Choroid plexus epithelial cell (primary cell): ENCODE results near the gene PITPNM1.

Experiments
- DNase-seq: peaks from one replicate; pipeline ENCODE4 v3.0.0-alpha.2; 2010; ENCODE audit warnings: low read depth
- H3K4me3 ChIP-seq: 2 replicates; pipeline ENCODE4 v1.5.1; 2011; ENCODE audit warnings: low read depth, mild to moderate bottlenecking, control low read depth, low read length, moderate library complexity
- TF ChIP-seq, protein P1 (sequence below): conservative IDR thresholded peaks from 2 replicates; pipeline ENCODE4 v1.5.1; 2011; ENCODE audit warnings: low read depth, mild to moderate bottlenecking, control low read depth, inconsistent platforms, low read length, moderate library complexity

The PITPNM1 gene

GRCh38 chr11:67542971-67543370 lies 37.8 kb upstream of the PITPNM1 start:
- TF ChIP-seq, protein P1, sequence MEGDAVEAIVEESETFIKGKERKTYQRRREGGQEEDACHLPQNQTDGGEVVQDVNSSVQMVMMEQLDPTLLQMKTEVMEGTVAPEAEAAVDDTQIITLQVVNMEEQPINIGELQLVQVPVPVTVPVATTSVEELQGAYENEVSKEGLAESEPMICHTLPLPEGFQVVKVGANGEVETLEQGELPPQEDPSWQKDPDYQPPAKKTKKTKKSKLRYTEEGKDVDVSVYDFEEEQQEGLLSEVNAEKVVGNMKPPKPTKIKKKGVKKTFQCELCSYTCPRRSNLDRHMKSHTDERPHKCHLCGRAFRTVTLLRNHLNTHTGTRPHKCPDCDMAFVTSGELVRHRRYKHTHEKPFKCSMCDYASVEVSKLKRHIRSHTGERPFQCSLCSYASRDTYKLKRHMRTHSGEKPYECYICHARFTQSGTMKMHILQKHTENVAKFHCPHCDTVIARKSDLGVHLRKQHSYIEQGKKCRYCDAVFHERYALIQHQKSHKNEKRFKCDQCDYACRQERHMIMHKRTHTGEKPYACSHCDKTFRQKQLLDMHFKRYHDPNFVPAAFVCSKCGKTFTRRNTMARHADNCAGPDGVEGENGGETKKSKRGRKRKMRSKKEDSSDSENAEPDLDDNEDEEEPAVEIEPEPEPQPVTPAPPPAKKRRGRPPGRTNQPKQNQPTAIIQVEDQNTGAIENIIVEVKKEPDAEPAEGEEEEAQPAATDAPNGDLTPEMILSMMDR = no peak
- H3K4me3 ChIP-seq = no peak overlapping the region
- DNase-seq = no peak

GRCh38 chr11:67542169-67542568 lies 37.0 kb upstream of the PITPNM1 start:
- no peak for DNase-seq
- TF ChIP-seq, protein P1 = no peak
- no peak overlapping the region for H3K4me3 ChIP-seq

GRCh38 chr11:67541198-67541597 lies 36.0 kb upstream of the PITPNM1 start:
- TF ChIP-seq, protein P1 = no peak
- DNase-seq = no peak
- no peak overlapping the region for H3K4me3 ChIP-seq

GRCh38 chr11:67539550-67539949 lies 34.4 kb upstream of the PITPNM1 start:
- no peak for DNase-seq
- TF ChIP-seq, protein P1 = no peak
- H3K4me3 ChIP-seq = no peak overlapping the region

DNA sequence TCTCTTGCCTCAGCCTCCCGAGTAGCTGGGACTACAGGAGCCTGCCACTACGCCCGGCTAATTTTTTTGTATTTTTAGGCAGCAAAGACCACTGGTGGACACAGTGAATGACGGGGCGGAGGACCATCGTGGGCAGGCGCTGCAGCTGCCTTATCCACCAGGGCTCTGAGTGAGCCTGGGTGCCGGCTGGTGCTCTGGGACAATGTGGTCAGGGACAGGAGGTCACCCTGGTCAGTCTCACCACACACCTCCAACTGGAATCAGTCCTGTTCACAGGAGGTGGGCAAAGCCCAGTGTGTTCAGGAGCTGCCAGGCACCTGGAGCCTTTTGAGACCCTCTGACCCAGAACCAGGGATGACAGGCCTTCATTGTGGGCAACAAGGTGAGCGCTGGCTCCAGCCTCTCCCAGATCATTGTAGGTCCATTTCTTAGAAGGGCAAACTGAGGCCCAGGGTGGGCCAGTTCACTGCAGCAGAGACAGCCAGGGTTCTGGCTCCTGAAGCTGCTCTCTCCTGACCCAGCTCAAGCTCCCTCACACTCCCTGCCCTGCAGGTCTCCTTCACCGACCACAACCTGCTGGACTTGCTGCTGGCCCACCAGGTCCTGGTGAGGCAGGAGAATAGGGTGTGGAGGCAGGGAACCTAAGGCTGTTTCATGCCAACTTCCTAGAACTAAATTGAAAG lies 33.8 kb upstream of the PITPNM1 start:
- no peak for DNase-seq
- no peak overlapping the region for H3K4me3 ChIP-seq
- TF ChIP-seq, protein P1 = no peak

GRCh38 chr11:67538306-67538705 lies 33.1 kb upstream of the PITPNM1 start:
- no peak for DNase-seq

More at GRCh38 chr11:67538306-67538705, 33.1 kb upstream of the PITPNM1 start:
- TF ChIP-seq, protein P1 = no peak
- no peak overlapping the region for H3K4me3 ChIP-seq
